Left lung (tissue), 10 donors: ENCODE measurements around the gene LAMB1. TPM values are rescaled to one million over a fixed set of nuclear protein-coding genes. Genes with fewer than 3 reads are reported as not detected.
"Not testable (repeated sequence)": the region's sequence is repeated elsewhere in the genome, so short reads cannot be mapped to it uniquely, and the experiment has no call there.

Experiments used
- ATAC-seq: fragments of 200-7000 bp; cut with Tn5 transposase; one replicate; pipeline ENCODE4 v1.9.1; 2020; ENCODE audit warnings: moderate library complexity
- DNase-seq, 4 donors: peaks; one replicate each; pipeline ENCODE4 v3.0.0-alpha.2; 2013 to 2020
- H3K27ac ChIP-seq, 2 donors: fragments of 200-600 bp; sonication (generic) in 1 of 2; one replicate each; pipeline versions ENCODE4 v1.5.0 to v1.8.0; 2020 to 2021
- H3K27me3 ChIP-seq, 2 donors: fragments of 200-600 bp; sonication (generic) in 1 of 2; one replicate each; pipeline versions ENCODE4 v1.5.0 to v1.8.0; 2020 to 2021
- H3K36me3 ChIP-seq, 2 donors: fragments of 200-600 bp; sonication (generic) in 1 of 2; one replicate each; pipeline versions ENCODE4 v1.5.0 to v1.8.0; 2020 to 2021
- H3K4me1 ChIP-seq, 2 donors: fragments of 200-600 bp; one replicate each; pipeline ENCODE4 v1.8.0; 2021
- H3K4me3 ChIP-seq, 2 donors: fragments of 200-600 bp; sonication (generic) in 1 of 2; one replicate each; pipeline versions ENCODE4 v1.5.0 to v1.8.0; 2020 to 2021; ENCODE audit warnings: mild to moderate bottlenecking in 1 of 2
- H3K9me3 ChIP-seq, 2 donors: fragments of 200-600 bp; sonication (generic) in 1 of 2; one replicate each; pipeline versions ENCODE4 v1.5.0 to v1.8.0; 2020 to 2021
- CTCF ChIP-seq, 2 donors: fragments of 200-600 bp; sonication (generic) in 1 of 2; IDR thresholded peaks; one replicate each; pipeline versions ENCODE4 v1.5.0 to v1.8.0; 2021; ENCODE audit warnings: antibody characterized with exemption in 2 of 2
- intact Hi-C, 2 donors: fragments of 100-400 bp; cut with DNase I; formaldehyde crosslinking; loops; one replicate each; pipeline versions ENCODE4 v1.11.2 to v1.14.2; 2022
- polyA plus RNA-seq, 6 donors: library from polyadenylated mRNA; unstranded; fragments of 120-200 nt; gene quantifications; one replicate each; pipeline ENCODE4 v1.2.1, GENCODE V29; 2013; ENCODE audit not compliant: insufficient read length in 6 of 6
- total RNA-seq, 2 donors: library from RNA; stranded (reverse); fragmentation: NEBNext Ultra II Directional; extraction: Animal tissue kit (Norgen Biotek cat#: 25700); gene quantifications; one replicate each; pipeline ENCODE4 v1.2.1, GENCODE V29; 2021
- donor health status: DM: no; HTN: yes; CAD: no.
- donor health status: DM: no; HTN: no; CAD: no.

LAMB1 gene
- total and polyA plus RNA-seq, 8 donors: 175 to 583 (median 505) TPM

- Histone ChIP-seq H3K9me3 (no peaks in the 10 kb centered on the region), H3K4me1 (peaks cover 0 to 11% of the 10 kb centered on the region in 2 donors), H3K4me3 (no peak overlapping the region), H3K36me3 (peaks cover 0 to 94% of the 10 kb centered on the region in 2 donors), H3K27me3 (no peaks in the 10 kb centered on the region), H3K27ac (peak overlapping the region in 1 of 2 donors; percentile 66)
- no peak for TF ChIP-seq CTCF (IDR thresholded peaks at IDR 0.05)
- intact Hi-C loops: no loop called here
- ATAC-seq (no peak), DNase-seq (no peak)
Observed at GRCh38 chr7:107907790-107908189, 95.2 kb downstream of the LAMB1 start.

- H3K4me3 ChIP-seq: no peak overlapping the region
- intact Hi-C loops: no loop called here
- peaks cover 0 to 67% of the 10 kb centered on the region in 2 donors for H3K36me3 ChIP-seq
- peak; percentile 45 for ATAC-seq
- no peaks in the 10 kb centered on the region for H3K27me3 ChIP-seq
- H3K27ac ChIP-seq: no peak overlapping the region
- DNase-seq: no peak
- H3K9me3 ChIP-seq: no peaks in the 10 kb centered on the region
- TF ChIP-seq CTCF (IDR thresholded peaks at IDR 0.05): no peak
- peaks cover 6 to 45% of the 10 kb centered on the region in 2 donors for H3K4me1 ChIP-seq
Observed at GRCh38 chr7:107902381-107902780, 100.6 kb downstream of the LAMB1 start.

GRCh38 chr7:107900496-107901015 is 102.4 kb downstream of the LAMB1 start:
- Histone ChIP-seq H3K9me3 (no peaks in the 10 kb centered on the region), H3K36me3 (peaks cover 0 to 65% of the 10 kb centered on the region in 2 donors), H3K4me1 (peaks cover 6 to 46% of the 10 kb centered on the region in 2 donors), H3K27me3 (no peaks in the 10 kb centered on the region), H3K4me3 (no peak overlapping the region), H3K27ac (no peak overlapping the region)
- DNase-seq: no peak
- no peak for ATAC-seq
- TF ChIP-seq CTCF (IDR thresholded peaks at IDR 0.05): no peak
- intact Hi-C loops: no loop called here

- Histone ChIP-seq H3K4me1 (peaks cover 6 to 58% of the 10 kb centered on the region in 2 donors), H3K27ac (peak overlapping the region in 1 of 2 donors; percentile 53), H3K36me3 (peaks cover 0 to 65% of the 10 kb centered on the region in 2 donors), H3K9me3 (no peaks in the 10 kb centered on the region), H3K4me3 (no peak overlapping the region), H3K27me3 (no peaks in the 10 kb centered on the region)
- no peak for ATAC-seq
- intact Hi-C loops: no loop called here
- TF ChIP-seq CTCF (IDR thresholded peaks at IDR 0.05): no peak
- DNase-seq: no peak
Observed at GRCh38 chr7:107898997-107899594, 103.9 kb downstream of the LAMB1 start.

- H3K4me1 ChIP-seq: peaks cover 19 to 48% of the 10 kb centered on the region in 2 donors
- peak overlapping the region in 1 of 2 donors; percentile 70 for H3K4me3 ChIP-seq
- peak overlapping the region; percentile 92 to 97 for H3K27ac ChIP-seq
- H3K9me3 ChIP-seq, DNase-seq, H3K27me3 ChIP-seq, ATAC-seq, intact Hi-C loops: not testable (repeated sequence)
- peaks cover 0 to 30% of the 10 kb centered on the region in 2 donors for H3K36me3 ChIP-seq
Observed at GRCh38 chr7:107892367-107892741, 110.6 kb downstream of the LAMB1 start.
